Activated naive CD8-positive, alpha-beta T cell treated with anti-CD3 and anti-CD28 coated beads for 36 hours (primary cell): ENCODE results near the gene DHX36. TPM values are rescaled to one million over a fixed set of nuclear protein-coding genes. Genes with fewer than 3 reads are reported as not detected.
A peak's percentile ranks its signal among the peaks of the same experiment; 100 is the strongest.

Experiments used
- DNase-seq: peaks from one replicate; pipeline ENCODE4 v3.0.0; 2021
- H3K27ac Mint-ChIP-seq: one replicate; pipeline ENCODE4 v1.8.0; 2022; ENCODE audit warnings: mild to moderate bottlenecking, moderate library complexity, mixed read lengths
- H3K27me3 Mint-ChIP-seq: one replicate; pipeline ENCODE4 v1.8.0; 2022; ENCODE audit warnings: mild to moderate bottlenecking, mixed read lengths
- H3K36me3 Mint-ChIP-seq: one replicate; pipeline ENCODE4 v1.8.0; 2021; ENCODE audit warnings: mild to moderate bottlenecking, mixed read lengths
- H3K4me1 Mint-ChIP-seq: one replicate; pipeline ENCODE4 v1.8.0; 2021; ENCODE audit warnings: mixed read lengths
- H3K4me3 Mint-ChIP-seq: one replicate; pipeline ENCODE4 v1.8.0; 2022; ENCODE audit warnings: mild to moderate bottlenecking, moderate library complexity, mixed read lengths
- H3K9me3 Mint-ChIP-seq: one replicate; pipeline ENCODE4 v1.8.0; 2022; ENCODE audit warnings: mixed read lengths
- total RNA-seq, 2 experiments: library from RNA; stranded (reverse); gene quantifications; one replicate each; pipeline ENCODE4 v1.2.3, GENCODE V29; 2021

The DHX36 gene
- total RNA-seq, 2 experiments from 2014 or later, result 79.1 to 82.2 TPM

GRCh38 chr3:154307363-154307762 is 16.9 kb downstream of the DHX36 start:
- H3K4me3 Mint-ChIP-seq, result no peak overlapping the region
- H3K27ac Mint-ChIP-seq, result peak overlapping the region; percentile 38
- no peak for DNase-seq
- peaks cover 17% of the 10 kb centered on the region for H3K4me1 Mint-ChIP-seq
- peaks cover 24% of the 10 kb centered on the region for H3K36me3 Mint-ChIP-seq
- no peaks in the 10 kb centered on the region for H3K9me3 Mint-ChIP-seq
- no peaks in the 10 kb centered on the region for H3K27me3 Mint-ChIP-seq

DNA sequence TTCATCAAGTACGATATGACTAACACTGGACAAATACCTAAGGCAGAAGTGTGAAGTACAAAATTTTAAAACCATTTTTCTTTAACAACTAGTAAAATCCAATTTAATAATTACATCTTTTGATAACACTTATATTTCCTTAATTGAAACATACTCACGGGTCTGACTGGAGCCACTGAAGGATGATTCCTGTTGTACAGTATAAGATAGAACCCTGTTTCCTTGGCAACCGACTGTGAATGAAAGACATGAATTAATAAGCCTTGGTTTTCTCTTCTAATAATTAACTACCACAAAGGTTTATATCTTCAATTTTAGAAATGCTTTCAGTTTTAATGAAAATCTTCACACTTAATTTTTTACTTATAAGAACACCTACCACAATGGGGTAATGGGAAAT is 19.4 kb downstream of the DHX36 start:
- Mint-ChIP-seq H3K27ac (no peak overlapping the region), H3K36me3 (peaks cover 32% of the 10 kb centered on the region), H3K4me1 (peaks cover 17% of the 10 kb centered on the region), H3K9me3 (no peaks in the 10 kb centered on the region), H3K4me3 (no peak overlapping the region), H3K27me3 (no peaks in the 10 kb centered on the region)
- DNase-seq, result no peak

GRCh38 chr3:154304116-154304786 is 20.0 kb downstream of the DHX36 start:
- Mint-ChIP-seq H3K27me3 (no peaks in the 10 kb centered on the region), H3K9me3 (no peaks in the 10 kb centered on the region), H3K36me3 (peaks cover 29% of the 10 kb centered on the region), H3K4me3 (no peak overlapping the region), H3K4me1 (peaks cover 14% of the 10 kb centered on the region), H3K27ac (no peak overlapping the region)
- no peak for DNase-seq

DNA sequence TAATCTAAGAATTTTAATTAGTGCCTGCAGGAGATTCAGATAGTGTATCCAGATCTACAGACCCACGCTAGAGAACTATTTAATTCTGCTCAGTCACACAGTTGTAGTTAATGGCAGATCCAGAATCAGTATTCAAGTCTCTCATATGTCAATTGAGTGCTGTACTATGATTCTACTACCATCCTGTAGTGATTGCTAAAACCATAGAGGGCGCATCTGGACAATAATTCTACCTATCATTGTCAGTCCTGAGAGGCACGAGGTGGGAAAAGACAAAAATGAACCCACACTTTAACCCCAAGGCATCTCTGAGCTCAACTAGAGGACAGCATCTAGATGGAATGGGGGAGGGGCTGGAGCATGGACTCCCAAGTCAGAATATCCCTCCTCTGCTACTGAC is 22.7 kb downstream of the DHX36 start:
- Mint-ChIP-seq H3K4me3 (no peak overlapping the region), H3K27ac (no peak overlapping the region), H3K36me3 (peaks cover 27% of the 10 kb centered on the region), H3K4me1 (peaks cover 1% of the 10 kb centered on the region), H3K27me3 (no peaks in the 10 kb centered on the region), H3K9me3 (no peaks in the 10 kb centered on the region)
- DNase-seq, result no peak

GRCh38 chr3:154294016-154294415 is 30.3 kb downstream of the DHX36 start:
- H3K27me3 Mint-ChIP-seq, result no peaks in the 10 kb centered on the region
- DNase-seq, result no peak
- no peak overlapping the region for H3K27ac Mint-ChIP-seq
- H3K9me3 Mint-ChIP-seq, result no peaks in the 10 kb centered on the region
- H3K36me3 Mint-ChIP-seq, result peaks cover 37% of the 10 kb centered on the region
- H3K4me1 Mint-ChIP-seq, result peaks cover 1% of the 10 kb centered on the region
- no peak overlapping the region for H3K4me3 Mint-ChIP-seq

DNA sequence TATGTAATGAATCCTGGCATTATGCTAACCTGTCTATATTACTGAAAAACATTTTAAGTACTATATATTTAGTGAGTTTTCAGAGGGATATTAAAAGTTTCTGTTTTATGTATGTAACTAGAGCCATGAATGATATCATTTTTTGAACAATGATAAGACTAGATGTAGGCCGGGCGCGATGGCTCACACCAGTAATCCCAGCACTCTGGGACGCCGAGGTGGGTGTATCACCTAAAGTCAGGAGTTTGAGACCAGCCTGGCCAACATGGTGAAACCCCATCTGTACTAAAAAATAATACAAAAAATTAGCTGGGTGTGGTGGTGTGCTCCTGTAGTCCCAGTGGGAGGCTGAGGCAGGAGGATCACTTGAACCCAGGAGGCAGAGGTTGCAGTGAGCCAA is 34.1 kb downstream of the DHX36 start:
- no peak overlapping the region for H3K27ac Mint-ChIP-seq
- peaks cover 1% of the 10 kb centered on the region for H3K4me1 Mint-ChIP-seq

GRCh38 chr3:154285221-154285620 is 39.1 kb downstream of the DHX36 start:
- Mint-ChIP-seq H3K36me3 (peaks cover 31% of the 10 kb centered on the region), H3K27me3 (no peaks in the 10 kb centered on the region), H3K4me1 (no peaks in the 10 kb centered on the region), H3K9me3 (no peaks in the 10 kb centered on the region), H3K27ac (no peak overlapping the region), H3K4me3 (no peak overlapping the region)
- DNase-seq, result no peak

More for the DNA sequence above, 34.1 kb downstream of the DHX36 start:
- Mint-ChIP-seq H3K36me3 (peaks cover 32% of the 10 kb centered on the region), H3K27me3 (no peaks in the 10 kb centered on the region), H3K9me3 (no peaks in the 10 kb centered on the region), H3K4me3 (no peak overlapping the region)
- no peak for DNase-seq

DNA sequence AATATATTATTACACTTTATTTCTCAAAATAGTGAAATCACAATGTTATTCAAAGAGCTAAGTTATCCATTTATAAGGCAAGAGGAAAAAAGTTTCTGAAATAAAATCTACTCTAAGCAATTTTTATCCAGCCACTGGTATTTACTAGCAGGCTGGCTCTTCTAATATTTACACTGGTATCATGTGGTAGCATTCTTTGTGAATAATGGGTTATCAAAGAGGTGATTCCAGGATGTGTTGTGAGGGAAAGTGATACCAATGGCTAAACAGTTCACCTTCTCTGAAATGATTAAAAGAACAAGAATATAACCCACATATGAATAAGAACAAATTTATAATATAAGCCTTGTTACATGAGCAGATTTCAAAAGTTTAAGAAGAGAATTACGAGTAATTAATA is 44.1 kb downstream of the DHX36 start:
- H3K4me1 Mint-ChIP-seq, result peaks cover 2% of the 10 kb centered on the region
- no peak overlapping the region for H3K27ac Mint-ChIP-seq

GRCh38 chr3:154275965-154276364 is 48.3 kb downstream of the DHX36 start:
- Mint-ChIP-seq H3K4me3 (no peak overlapping the region), H3K9me3 (peaks cover 3% of the 10 kb centered on the region), H3K36me3 (peaks cover 52% of the 10 kb centered on the region), H3K27me3 (no peaks in the 10 kb centered on the region), H3K27ac (no peak overlapping the region), H3K4me1 (peaks cover 6% of the 10 kb centered on the region)
- DNase-seq, result no peak

More for the DNA sequence above, 44.1 kb downstream of the DHX36 start:
- no peak for DNase-seq
- peaks cover 41% of the 10 kb centered on the region for H3K36me3 Mint-ChIP-seq
- no peaks in the 10 kb centered on the region for H3K9me3 Mint-ChIP-seq
- no peaks in the 10 kb centered on the region for H3K27me3 Mint-ChIP-seq
- H3K4me3 Mint-ChIP-seq, result no peak overlapping the region

DNA sequence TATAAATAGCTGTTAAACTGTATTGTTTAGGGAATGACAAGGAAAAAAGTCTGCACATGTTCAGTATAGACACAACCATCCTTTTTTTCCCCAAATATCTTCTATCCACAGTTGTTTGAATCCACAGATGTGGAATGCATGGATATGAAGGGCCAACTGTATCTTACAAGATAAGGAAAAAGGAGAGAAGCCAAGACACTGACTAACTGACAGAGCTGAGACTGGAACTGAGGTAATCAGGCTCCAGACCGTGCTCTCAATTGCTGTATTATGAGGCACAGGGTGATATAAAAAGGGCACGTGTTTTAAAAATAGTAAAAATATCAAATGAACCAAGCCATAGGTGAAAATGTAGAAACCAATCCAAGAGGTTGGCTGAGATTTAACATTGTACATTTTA is 49.0 kb downstream of the DHX36 start:
- Mint-ChIP-seq H3K9me3 (peaks cover 3% of the 10 kb centered on the region), H3K27ac (no peak overlapping the region), H3K4me1 (peaks cover 6% of the 10 kb centered on the region), H3K4me3 (no peak overlapping the region), H3K36me3 (peaks cover 54% of the 10 kb centered on the region), H3K27me3 (no peaks in the 10 kb centered on the region)
- DNase-seq, result no peak

DNA sequence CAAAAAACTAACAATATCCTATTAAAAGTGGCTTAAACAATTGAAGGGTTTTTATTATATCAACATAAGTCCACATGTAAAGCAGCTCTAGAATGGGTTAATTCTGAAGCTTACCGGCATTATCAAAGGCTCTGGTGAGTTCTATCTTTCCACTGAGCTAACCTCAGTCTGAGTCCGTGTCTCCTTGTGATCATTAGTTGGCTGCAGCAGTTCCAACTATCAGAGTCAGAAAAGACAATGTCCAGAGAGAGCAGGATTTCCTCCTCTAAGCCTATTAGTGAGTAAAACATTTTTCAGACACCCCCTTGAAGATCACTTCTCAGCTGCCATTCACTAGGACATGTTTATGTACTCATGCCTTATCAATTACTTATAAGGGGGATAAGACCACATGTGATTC is 49.9 kb downstream of the DHX36 start:
- peaks cover 6% of the 10 kb centered on the region for H3K4me1 Mint-ChIP-seq
- H3K27me3 Mint-ChIP-seq, result no peaks in the 10 kb centered on the region
- no peak for DNase-seq
- peaks cover 3% of the 10 kb centered on the region for H3K9me3 Mint-ChIP-seq
- peak overlapping the region; percentile 26 for H3K27ac Mint-ChIP-seq
- no peak overlapping the region for H3K4me3 Mint-ChIP-seq
- H3K36me3 Mint-ChIP-seq, result peaks cover 62% of the 10 kb centered on the region

GRCh38 chr3:154273381-154273780 is 50.9 kb downstream of the DHX36 start:
- Mint-ChIP-seq H3K27ac (no peak overlapping the region), H3K4me3 (no peak overlapping the region), H3K9me3 (peaks cover 4% of the 10 kb centered on the region), H3K36me3 (peaks cover 65% of the 10 kb centered on the region), H3K27me3 (no peaks in the 10 kb centered on the region), H3K4me1 (peaks cover 6% of the 10 kb centered on the region)
- no peak for DNase-seq

GRCh38 chr3:154254527-154254926 is 69.8 kb downstream of the DHX36 start:
- Mint-ChIP-seq H3K4me1 (peaks cover 2% of the 10 kb centered on the region), H3K27ac (no peak overlapping the region), H3K27me3 (no peaks in the 10 kb centered on the region), H3K36me3 (peaks cover 34% of the 10 kb centered on the region), H3K4me3 (no peak overlapping the region), H3K9me3 (no peaks in the 10 kb centered on the region)
- DNase-seq, result no peak

- Mint-ChIP-seq H3K27ac (no peak overlapping the region), H3K4me3 (no peak overlapping the region), H3K27me3 (no peaks in the 10 kb centered on the region), H3K9me3 (no peaks in the 10 kb centered on the region), H3K36me3 (peaks cover 24% of the 10 kb centered on the region), H3K4me1 (peaks cover 2% of the 10 kb centered on the region)
- peak; percentile 55 for DNase-seq
These were observed 71.3 kb downstream of the DHX36 start for GRCh38 chr3:154252759-154253638.

DNA sequence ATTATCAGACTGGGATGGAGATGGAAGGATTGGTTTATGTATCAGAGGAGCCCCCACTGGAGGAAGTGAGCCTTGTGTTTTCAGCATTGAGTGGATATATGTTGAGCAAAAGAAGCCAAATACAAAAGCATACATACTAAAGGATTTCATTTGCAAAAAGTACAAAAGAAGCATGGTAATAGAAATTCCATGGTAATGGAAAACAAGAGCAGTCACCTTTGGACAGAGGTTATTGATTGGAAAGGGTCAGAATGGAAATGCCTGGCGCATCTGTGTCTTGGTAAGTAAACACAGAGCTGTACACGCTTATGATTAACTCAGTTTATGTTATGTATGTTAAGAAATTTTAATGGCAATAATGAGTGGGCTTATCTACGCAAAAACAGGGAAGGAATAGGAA is 72.7 kb downstream of the DHX36 start:
- no peak for DNase-seq
- no peaks in the 10 kb centered on the region for H3K27me3 Mint-ChIP-seq
- H3K27ac Mint-ChIP-seq, result no peak overlapping the region
- H3K9me3 Mint-ChIP-seq, result no peaks in the 10 kb centered on the region
- H3K36me3 Mint-ChIP-seq, result peaks cover 26% of the 10 kb centered on the region
- H3K4me1 Mint-ChIP-seq, result peaks cover 2% of the 10 kb centered on the region
- no peak overlapping the region for H3K4me3 Mint-ChIP-seq
